ENCODE results near the gene GALNT9. TPM values are rescaled to one million over a fixed set of nuclear protein-coding genes. Genes with fewer than 3 reads are reported as not detected.

The GALNT9 gene
- total RNA-seq, 1 experiment from 2014 or later: 0.54 TPM

- no peak for TF ChIP-seq CTCF (IDR thresholded peaks at IDR 0.05; ENCODE audit: unreplicated experiment)
- Mint-ChIP-seq H3K36me3 (ENCODE audit: insufficient read depth, unreplicated experiment) (no peaks in the 10 kb centered on the region), H3K4me1 (ENCODE audit: low read depth, unreplicated experiment) (no peaks in the 10 kb centered on the region), H3K4me3 (ENCODE audit: low read depth, unreplicated experiment) (no peak overlapping the region), H3K27me3 (ENCODE audit: unreplicated experiment) (peaks cover 87% of the 10 kb centered on the region), H3K27ac (ENCODE audit: unreplicated experiment) (no peak overlapping the region), H3K9me3 (ENCODE audit: low read depth, unreplicated experiment) (no peaks in the 10 kb centered on the region)
- CTCF ChIA-PET: no interaction called here
- no peak for DNase-seq
- no TSS peak for BruUV-seq (replicated peaks)
- intact Hi-C loops (cut with micrococcal nuclease; ENCODE audit: unreplicated experiment): no loop called here
Observed at GRCh38 chr12:132173135-132174014, 156.0 kb downstream of the GALNT9 start.

GRCh38 chr12:132172619-132173018, 156.8 kb downstream of the GALNT9 start:
- BruUV-seq (replicated peaks): no TSS peak
- Mint-ChIP-seq H3K4me1 (ENCODE audit: low read depth, unreplicated experiment) (no peaks in the 10 kb centered on the region), H3K36me3 (ENCODE audit: insufficient read depth, unreplicated experiment) (no peaks in the 10 kb centered on the region), H3K27ac (ENCODE audit: unreplicated experiment) (no peak overlapping the region), H3K27me3 (ENCODE audit: unreplicated experiment) (peaks cover 91% of the 10 kb centered on the region), H3K4me3 (ENCODE audit: low read depth, unreplicated experiment) (no peak overlapping the region), H3K9me3 (ENCODE audit: low read depth, unreplicated experiment) (no peaks in the 10 kb centered on the region)
- DNase-seq: no peak
- CTCF ChIA-PET: no interaction called here
- intact Hi-C loops (cut with micrococcal nuclease; ENCODE audit: unreplicated experiment): no loop called here
- no peak for TF ChIP-seq CTCF (IDR thresholded peaks at IDR 0.05; ENCODE audit: unreplicated experiment)

- no peak overlapping the region for H3K4me3 Mint-ChIP-seq (ENCODE audit: low read depth, unreplicated experiment)
- H3K36me3 Mint-ChIP-seq (ENCODE audit: insufficient read depth, unreplicated experiment): peaks cover 3% of the 10 kb centered on the region
- peaks cover 92% of the 10 kb centered on the region for H3K27me3 Mint-ChIP-seq (ENCODE audit: unreplicated experiment)
- CTCF ChIA-PET: no interaction called here
- no peaks in the 10 kb centered on the region for H3K9me3 Mint-ChIP-seq (ENCODE audit: low read depth, unreplicated experiment)
- no peak overlapping the region for H3K27ac Mint-ChIP-seq (ENCODE audit: unreplicated experiment)
- no TSS peak for BruUV-seq (replicated peaks)
- TF ChIP-seq CTCF (IDR thresholded peaks at IDR 0.05; ENCODE audit: unreplicated experiment): no peak
- no peak for DNase-seq
- intact Hi-C loops (cut with micrococcal nuclease; ENCODE audit: unreplicated experiment): no loop called here
- H3K4me1 Mint-ChIP-seq (ENCODE audit: low read depth, unreplicated experiment): no peaks in the 10 kb centered on the region
Observed at GRCh38 chr12:132171968-132172521, 157.3 kb downstream of the GALNT9 start.

GRCh38 chr12:132171293-132171967, 158.0 kb downstream of the GALNT9 start:
- no peak for DNase-seq
- no TSS peak for BruUV-seq (replicated peaks)
- TF ChIP-seq CTCF (IDR thresholded peaks at IDR 0.05; ENCODE audit: unreplicated experiment): no peak
- CTCF ChIA-PET: interaction anchor here (0.6 kb wide), 1 partner anchor 10 kb away, joined by 3 read pairs; no protein-coding TSS in a partner anchor
- intact Hi-C loops (cut with micrococcal nuclease; ENCODE audit: unreplicated experiment): no loop called here
- Mint-ChIP-seq H3K4me1 (ENCODE audit: low read depth, unreplicated experiment) (no peaks in the 10 kb centered on the region), H3K27ac (ENCODE audit: unreplicated experiment) (no peak overlapping the region), H3K4me3 (ENCODE audit: low read depth, unreplicated experiment) (no peak overlapping the region), H3K9me3 (ENCODE audit: low read depth, unreplicated experiment) (no peaks in the 10 kb centered on the region), H3K36me3 (ENCODE audit: insufficient read depth, unreplicated experiment) (peaks cover 6% of the 10 kb centered on the region), H3K27me3 (ENCODE audit: unreplicated experiment) (peaks cover 92% of the 10 kb centered on the region)

Measured in Calu3 (cell line).